Suprapubic skin (tissue), 3 donors: ENCODE data around the gene WDR7.

Experiments
- CTCF ChIP-seq, 2 donors: fragments of 200-600 bp in 1 of 2; fragments of 450-650 bp in 1 of 2; sonication (generic) in 1 of 2; IDR thresholded peaks; one replicate each; pipeline ENCODE4 v1.5.1; 2016 to 2019; ENCODE audit warnings: antibody characterized with exemption in 2 of 2, mild to moderate bottlenecking in 1 of 2, moderate library complexity in 1 of 2
- EP300 ChIP-seq: sonication (generic); formaldehyde crosslinking; IDR thresholded peaks from one replicate; pipeline ENCODE4 v1.6.1; 2017; ENCODE audit warnings: antibody characterized with exemption
- POLR2A ChIP-seq, 2 donors: fragments of 450-650 bp; IDR thresholded peaks; one replicate each; pipeline ENCODE4 v1.6.1; 2017; ENCODE audit warnings: antibody characterized with exemption in 2 of 2, mild to moderate bottlenecking in 2 of 2, moderate library complexity in 2 of 2

- no peak for TF ChIP-seq POLR2A (IDR thresholded peaks at IDR 0.05)
- no peak for TF ChIP-seq EP300
- TF ChIP-seq CTCF (IDR thresholded peaks at IDR 0.05) = no peak
Measured at GRCh38 chr18:57080479-57080878, 429.3 kb downstream of the WDR7 start.
